Fibroblast of lung (primary cell): ENCODE data around the gene ANO7. TPM values are rescaled to one million over a fixed set of nuclear protein-coding genes. Genes with fewer than 3 reads are reported as not detected.

ENCODE experiments used
- DNase-seq, 2 donors: peaks; one replicate each; pipeline versions ENCODE4 v3.0.0 to v3.0.0-alpha.2; 2010; ENCODE audit warnings: low read depth in 2 of 2
- H2AFZ ChIP-seq: 2 replicates; pipeline ENCODE4 v1.5.1; 2012; ENCODE audit warnings: low read length, control low read depth, inconsistent platforms
- H3K27ac ChIP-seq: 2 replicates; pipeline ENCODE4 v1.5.1; 2011; ENCODE audit warnings: low read length, control low read depth; ENCODE audit not compliant: insufficient read depth
- H3K27me3 ChIP-seq: 2 replicates; pipeline ENCODE4 v1.5.1; 2011; ENCODE audit warnings: mild to moderate bottlenecking, low read length; ENCODE audit not compliant: control insufficient read depth, insufficient read depth
- H3K36me3 ChIP-seq: 2 replicates; pipeline ENCODE4 v1.5.1; 2011; ENCODE audit warnings: low read length; ENCODE audit not compliant: control insufficient read depth, insufficient read depth
- H3K4me1 ChIP-seq: 2 replicates; pipeline ENCODE4 v1.5.1; 2011; ENCODE audit warnings: low read length; ENCODE audit not compliant: control insufficient read depth, insufficient read depth; ENCODE audit errors: extremely low read depth
- H3K4me2 ChIP-seq: 2 replicates; pipeline ENCODE4 v1.5.1; 2011; ENCODE audit warnings: low read length, control low read depth; ENCODE audit not compliant: insufficient read depth; ENCODE audit errors: extremely low read depth
- H3K4me3 ChIP-seq, 4 experiments: fragments of 200-600 bp in 1 of 4; sonication (generic) in 1 of 4; replicated peaks in 1 of 4; 2 replicates each; pipeline ENCODE4 v1.5.1; 2011 to 2016; ENCODE audit warnings: low read length in 4 of 4, low read depth in 3 of 4, mild to moderate bottlenecking in 3 of 4, control low read depth in 2 of 4, inconsistent platforms in 1 of 4, mixed read lengths in 1 of 4; ENCODE audit not compliant: insufficient read depth in 1 of 4; ENCODE audit errors: control extremely low read depth in 1 of 4
- H3K79me2 ChIP-seq: 2 replicates; pipeline ENCODE4 v1.5.1; 2012; ENCODE audit warnings: mild to moderate bottlenecking, low read length, inconsistent platforms; ENCODE audit not compliant: control insufficient read depth, insufficient read depth
- H3K9ac ChIP-seq: 2 replicates; pipeline ENCODE4 v1.5.1; 2011; ENCODE audit warnings: mild to moderate bottlenecking, low read length, control low read depth; ENCODE audit not compliant: insufficient read depth
- H3K9me3 ChIP-seq: 2 replicates; pipeline ENCODE4 v1.5.1; 2012; ENCODE audit warnings: low read depth, low read length; ENCODE audit not compliant: control insufficient read depth, insufficient read depth
- H4K20me1 ChIP-seq: 2 replicates; pipeline ENCODE4 v1.5.1; 2011; ENCODE audit warnings: low read length; ENCODE audit not compliant: control insufficient read depth, insufficient read depth; ENCODE audit errors: extremely low read depth
- EZH2 ChIP-seq: IDR thresholded peaks from 2 replicates; pipeline ENCODE4 v1.5.1; 2012; ENCODE audit warnings: low read length, control low read depth, mild to moderate bottlenecking; ENCODE audit errors: missing control alignments
- polyA plus RNA-seq, 2 donors: library from polyadenylated mRNA; depleted of rRNA in 1 of 2; stranded (reverse) in 1 of 2; unstranded in 1 of 2; fragments of >200 nt; gene quantifications; 2 replicates each; pipeline ENCODE4 v1.2.1, GENCODE V29; 2011 to 2012; ENCODE audit warnings: missing spikeins in 1 of 2
- total RNA-seq: library from RNA; depleted of rRNA; stranded (reverse); fragments of >200 nt; gene quantifications from 2 replicates; pipeline ENCODE4 v1.2.1, GENCODE V29; 2014
- TF ChIP-seq, protein P1 (sequence below), 2 donors: IDR thresholded peaks in 1 of 2; conservative IDR thresholded peaks in 1 of 2; 1 replicate in 1 of 2; 2 replicates in 1 of 2; pipeline ENCODE4 v1.5.1; 2011 to 2012; ENCODE audit warnings: low read length in 2 of 2, control low read depth in 1 of 2, inconsistent platforms in 1 of 2, low read depth in 1 of 2, mild to moderate bottlenecking in 1 of 2

Gene ANO7
- total and polyA plus RNA-seq, 2 donors (not counting 1 experiment from before 2014, with no cell fraction given) = 0.50 TPM

DNA sequence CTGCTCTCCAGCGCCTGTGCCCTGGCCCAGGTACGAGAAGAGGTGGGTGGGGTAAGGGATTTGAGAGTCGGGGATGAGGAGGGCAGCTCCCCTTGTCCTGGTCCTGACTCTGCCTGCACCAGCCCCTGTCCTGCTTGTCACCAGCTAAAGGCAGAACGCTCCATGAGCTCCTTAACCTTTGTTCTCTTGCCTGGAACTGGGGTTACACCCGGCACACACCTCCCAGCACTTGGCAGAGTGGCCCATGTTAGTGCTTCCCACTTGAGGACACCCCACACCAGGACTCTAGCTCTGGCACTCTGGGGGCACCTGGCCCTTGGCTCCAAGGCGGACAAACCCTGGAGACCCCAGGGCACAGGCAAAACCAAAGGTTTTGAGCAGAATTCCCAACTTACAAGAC is 19.2 kb downstream of the ANO7 start:
- peaks cover 4% of the 10 kb centered on the region for H3K27me3 ChIP-seq
- DNase-seq = no peak
- H3K9ac ChIP-seq = no peak overlapping the region
- no peaks in the 10 kb centered on the region for H3K79me2 ChIP-seq
- no peaks in the 10 kb centered on the region for H3K4me1 ChIP-seq
- no peak overlapping the region for H2AFZ ChIP-seq
- no peak for TF ChIP-seq EZH2
- TF ChIP-seq, protein P1, sequence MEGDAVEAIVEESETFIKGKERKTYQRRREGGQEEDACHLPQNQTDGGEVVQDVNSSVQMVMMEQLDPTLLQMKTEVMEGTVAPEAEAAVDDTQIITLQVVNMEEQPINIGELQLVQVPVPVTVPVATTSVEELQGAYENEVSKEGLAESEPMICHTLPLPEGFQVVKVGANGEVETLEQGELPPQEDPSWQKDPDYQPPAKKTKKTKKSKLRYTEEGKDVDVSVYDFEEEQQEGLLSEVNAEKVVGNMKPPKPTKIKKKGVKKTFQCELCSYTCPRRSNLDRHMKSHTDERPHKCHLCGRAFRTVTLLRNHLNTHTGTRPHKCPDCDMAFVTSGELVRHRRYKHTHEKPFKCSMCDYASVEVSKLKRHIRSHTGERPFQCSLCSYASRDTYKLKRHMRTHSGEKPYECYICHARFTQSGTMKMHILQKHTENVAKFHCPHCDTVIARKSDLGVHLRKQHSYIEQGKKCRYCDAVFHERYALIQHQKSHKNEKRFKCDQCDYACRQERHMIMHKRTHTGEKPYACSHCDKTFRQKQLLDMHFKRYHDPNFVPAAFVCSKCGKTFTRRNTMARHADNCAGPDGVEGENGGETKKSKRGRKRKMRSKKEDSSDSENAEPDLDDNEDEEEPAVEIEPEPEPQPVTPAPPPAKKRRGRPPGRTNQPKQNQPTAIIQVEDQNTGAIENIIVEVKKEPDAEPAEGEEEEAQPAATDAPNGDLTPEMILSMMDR (conservative IDR thresholded peaks at IDR 0.05 in 1 of 2, IDR thresholded peaks at IDR 0.05 in 1 of 2; ENCODE audit: low read depth in 1 of 2, low read length in 2 of 2) = no peak
- no peaks in the 10 kb centered on the region for H4K20me1 ChIP-seq
- no peaks in the 10 kb centered on the region for H3K9me3 ChIP-seq
- H3K27ac ChIP-seq = no peak overlapping the region
- H3K4me2 ChIP-seq = no peak overlapping the region
- H3K4me3 ChIP-seq = no peak overlapping the region
- H3K36me3 ChIP-seq = no peaks in the 10 kb centered on the region

DNA sequence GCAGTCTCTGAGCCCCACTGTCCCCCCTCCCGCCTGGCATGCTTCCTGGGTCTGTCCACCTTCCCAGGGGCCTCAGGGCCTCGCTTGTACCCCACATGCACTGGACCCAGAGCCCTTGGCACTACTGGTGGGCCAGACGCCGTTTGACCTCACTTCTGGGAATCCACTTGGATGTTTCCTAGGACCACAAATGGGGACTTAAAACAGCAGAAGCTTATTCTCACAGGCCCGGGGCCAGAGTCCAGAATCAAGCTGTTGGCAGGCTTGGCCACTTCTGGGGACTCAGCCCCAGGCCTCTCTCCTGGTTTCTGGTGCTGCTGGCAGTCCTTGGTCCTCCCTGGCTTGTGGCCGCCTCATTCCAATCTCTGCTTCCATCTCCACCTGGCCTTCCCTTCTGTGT is 19.6 kb downstream of the ANO7 start:
- Histone ChIP-seq H3K4me2 (no peak overlapping the region), H3K4me1 (no peaks in the 10 kb centered on the region), H3K4me3 (no peak overlapping the region), H4K20me1 (no peaks in the 10 kb centered on the region), H2AFZ (no peak overlapping the region), H3K9me3 (no peaks in the 10 kb centered on the region), H3K79me2 (no peaks in the 10 kb centered on the region), H3K27me3 (peaks cover 8% of the 10 kb centered on the region), H3K27ac (no peak overlapping the region), H3K9ac (no peak overlapping the region), H3K36me3 (no peaks in the 10 kb centered on the region)
- no peak for DNase-seq
- no peak for TF ChIP-seq EZH2
- TF ChIP-seq, protein P1 (conservative IDR thresholded peaks at IDR 0.05 in 1 of 2, IDR thresholded peaks at IDR 0.05 in 1 of 2; ENCODE audit: low read depth in 1 of 2, low read length in 2 of 2) = no peak

DNA sequence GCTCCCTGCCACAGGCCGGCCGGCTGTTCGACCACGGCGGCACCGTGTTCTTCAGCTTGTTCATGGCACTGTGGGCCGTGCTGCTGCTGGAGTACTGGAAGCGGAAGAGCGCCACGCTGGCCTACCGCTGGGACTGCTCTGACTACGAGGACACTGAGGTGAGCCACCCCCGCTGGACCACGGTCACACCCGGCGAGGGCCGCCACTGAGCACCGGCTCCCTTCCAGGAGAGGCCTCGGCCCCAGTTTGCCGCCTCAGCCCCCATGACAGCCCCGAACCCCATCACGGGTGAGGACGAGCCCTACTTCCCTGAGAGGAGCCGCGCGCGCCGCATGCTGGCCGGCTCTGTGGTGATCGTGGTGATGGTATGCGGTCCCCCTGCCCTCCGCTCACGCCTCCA is 20.8 kb downstream of the ANO7 start:
- TF ChIP-seq EZH2 = no peak
- TF ChIP-seq, protein P1 (conservative IDR thresholded peaks at IDR 0.05 in 1 of 2, IDR thresholded peaks at IDR 0.05 in 1 of 2; ENCODE audit: low read depth in 1 of 2, low read length in 2 of 2) = no peak
- Histone ChIP-seq H3K4me1 (no peaks in the 10 kb centered on the region), H3K9me3 (no peaks in the 10 kb centered on the region), H3K27ac (no peak overlapping the region), H3K27me3 (peaks cover 10% of the 10 kb centered on the region), H3K4me2 (no peak overlapping the region), H3K79me2 (no peaks in the 10 kb centered on the region), H3K36me3 (no peaks in the 10 kb centered on the region), H3K9ac (no peak overlapping the region), H2AFZ (no peak overlapping the region), H4K20me1 (no peaks in the 10 kb centered on the region), H3K4me3 (no peak overlapping the region)
- no peak for DNase-seq
